Measurements from ENCODE around the gene GSTA5. TPM values are rescaled to one million over a fixed set of nuclear protein-coding genes. Genes with fewer than 3 reads are reported as not detected.

The GSTA5 gene
- total and polyA plus RNA-seq, 2 of the 8 experiments (the other 6 are each of a cell fraction or from before 2014, with no cell fraction given), result not detected

GRCh38 chr6:52802806-52803205 lies 37.8 kb downstream of the GSTA5 start:
- Histone ChIP-seq H3K9me3 (ENCODE audit: insufficient read depth in 2 of 2, low read depth in 1 of 2, low read length in 1 of 2) (no peaks in the 10 kb centered on the region), H4K20me1 (replicated peaks in 1 of 2; ENCODE audit: control insufficient read depth in 1 of 2, insufficient read depth in 2 of 2, low read length in 2 of 2) (no peaks in the 10 kb centered on the region), H2BK15ac (ENCODE audit: low read length) (no peak overlapping the region), H3K27me3 (replicated peaks in 1 of 4; ENCODE audit: control insufficient read depth in 3 of 4, extremely low read depth in 1 of 4, insufficient read depth in 3 of 4, low read length in 3 of 4) (no peaks in the 10 kb centered on the region), H3K23me2 (ENCODE audit: low read depth, low read length) (no peaks in the 10 kb centered on the region), H2BK5ac (ENCODE audit: low read depth, low read length) (no peak overlapping the region), H3K4me3 (ENCODE audit: extremely low read depth in 1 of 4, insufficient read depth in 2 of 4, low read depth in 3 of 4, low read length in 4 of 4) (no peak overlapping the region), H4K91ac (replicated peaks; ENCODE audit: insufficient read length, low read length) (no peak overlapping the region), H3K56ac (replicated peaks; ENCODE audit: insufficient read length, low read depth, low read length) (no peak overlapping the region), H3K36me3 (ENCODE audit: control insufficient read depth in 2 of 4, insufficient read depth in 4 of 4, low read length in 3 of 4) (no peaks in the 10 kb centered on the region), H3K23ac (ENCODE audit: insufficient read length) (no peak overlapping the region), H3K79me2 (ENCODE audit: control insufficient read depth in 1 of 2, insufficient read depth in 2 of 2, low read length in 2 of 2) (no peaks in the 10 kb centered on the region), H2AFZ (ENCODE audit: low read length) (no peak overlapping the region; the same call in 1 of the 2 replicates), H4K8ac (ENCODE audit: extremely low read depth, insufficient read depth, low read length) (no peak overlapping the region), H2BK12ac (ENCODE audit: low read depth, low read length) (no peak overlapping the region), H3K4me2 (ENCODE audit: insufficient read depth in 1 of 2, low read depth in 2 of 2, low read length in 2 of 2) (no peak overlapping the region), H3K4ac (replicated peaks; ENCODE audit: insufficient read length, low read depth, low read length) (no peak overlapping the region), H2BK20ac (ENCODE audit: low read length) (no peak overlapping the region), H3K9ac (replicated peaks in 1 of 4; ENCODE audit: extremely low read depth in 1 of 4, low read depth in 3 of 4, low read length in 3 of 4) (no peak overlapping the region), H2BK120ac (replicated peaks; ENCODE audit: low read depth, low read length) (no peak overlapping the region), H2AK5ac (ENCODE audit: low read depth, low read length) (no peak overlapping the region), H3K79me1 (ENCODE audit: low read depth, low read length) (no peaks in the 10 kb centered on the region), H3K27ac (ENCODE audit: low read depth, low read length) (no peak overlapping the region), H4K5ac (ENCODE audit: insufficient read length, low read depth, low read length) (no peak overlapping the region), H3K18ac (ENCODE audit: extremely low read depth, low read length) (no peak overlapping the region), H3K4me1 (replicated peaks in 1 of 4; ENCODE audit: control insufficient read depth in 3 of 4, insufficient read depth in 4 of 4, low read length in 3 of 4) (no peaks in the 10 kb centered on the region), H3K14ac (ENCODE audit: insufficient read length) (no peak overlapping the region)
- 75% methylated on average over 1 of the region's 1 CpG; no CpG with 5 or more reads in 1 of the 2 experiments for WGBS, 2 experiments (ENCODE audit: extremely low coverage in 1 of 2, insufficient coverage in 1 of 2, insufficient read length in 1 of 2, insufficient replicate concordance in 2 of 2, low coverage in 1 of 2, low lambda C conversion rate in 2 of 2, missing lambda C conversion rate in 1 of 2)
- FAIRE-seq (no peak), DNase-seq (ENCODE audit: low read depth in 1 of 2, low spot score in 2 of 2) (no peak)
- CTCF ChIA-PET (ENCODE audit: partially characterized antibody), result interaction anchor here (1.2 to 2.6 kb wide), 2 partner anchors 40 to 79 kb away, joined by 5 to 10 read pairs; partner anchors contain the start of gene GSTA2
- TF ChIP-seq MAFK (IDR thresholded peaks at IDR 0.05; ENCODE audit: low read depth, low read length) (no peak), GTF2F1 (IDR thresholded peaks at IDR 0.05; ENCODE audit: borderline replicate concordance, low read depth, low read length) (no peak), SRF (IDR thresholded peaks at IDR 0.05; ENCODE audit: low read depth, low read length) (no peak), TCF12 (IDR thresholded peaks at IDR 0.05; ENCODE audit: low read depth, low read length) (no peak)
- POLR2A ChIA-PET (ENCODE audit: partially characterized antibody), result interaction anchor here (0.6 to 1.5 kb wide), 2 partner anchors 9 to 175 kb away, joined by 3 to 4 read pairs; no protein-coding TSS in a partner anchor
